Putamen (tissue), 1 donor: ENCODE measurements around the gene CHAD.
"Not testable (repeated sequence)": the region's sequence is repeated elsewhere in the genome, so short reads cannot be mapped to it uniquely, and the experiment has no call there.

Experiments
- DNase-seq: peaks from one replicate; pipeline ENCODE4 v3.0.0-alpha.2; 2016; ENCODE audit warnings: low spot score

CHAD gene

GRCh38 chr17:50457621-50458020 lies 11.1 kb downstream of the CHAD start:
- no peak for DNase-seq

- DNase-seq = no peak
Measured at GRCh38 chr17:50453901-50454300, 14.8 kb downstream of the CHAD start.

DNA sequence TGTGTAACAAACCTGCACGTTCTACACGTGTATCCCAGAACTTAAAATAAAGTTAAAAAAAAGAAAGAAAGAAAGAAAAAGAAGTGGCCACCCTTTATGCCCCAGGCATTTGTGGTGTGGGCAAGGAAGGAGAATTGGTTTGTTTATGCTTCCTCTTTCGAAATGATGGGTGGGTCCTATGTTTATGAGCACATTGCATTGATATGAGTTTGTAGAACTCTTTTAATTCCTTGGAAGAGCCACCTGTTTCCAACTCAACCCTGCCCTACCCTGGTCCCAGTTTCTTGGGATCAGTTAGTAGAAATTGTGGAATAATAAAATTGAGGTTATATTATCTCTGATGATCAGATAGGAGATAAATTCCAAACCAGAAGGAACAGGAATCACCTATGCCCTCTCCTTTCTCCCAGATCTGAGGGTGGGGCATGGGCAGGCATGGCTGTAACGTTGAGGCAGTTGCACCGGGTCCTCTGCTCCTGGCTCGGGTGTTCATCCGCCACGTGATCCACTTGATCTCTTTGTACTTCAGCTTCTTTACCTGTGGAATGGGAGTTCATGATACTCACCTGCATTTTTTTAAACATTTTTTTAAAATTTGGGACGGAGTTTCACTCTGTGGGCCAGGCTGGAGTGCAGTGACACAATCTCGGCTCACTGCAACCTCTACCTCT lies 15.9 kb downstream of the CHAD start:
- no peak for DNase-seq

DNA sequence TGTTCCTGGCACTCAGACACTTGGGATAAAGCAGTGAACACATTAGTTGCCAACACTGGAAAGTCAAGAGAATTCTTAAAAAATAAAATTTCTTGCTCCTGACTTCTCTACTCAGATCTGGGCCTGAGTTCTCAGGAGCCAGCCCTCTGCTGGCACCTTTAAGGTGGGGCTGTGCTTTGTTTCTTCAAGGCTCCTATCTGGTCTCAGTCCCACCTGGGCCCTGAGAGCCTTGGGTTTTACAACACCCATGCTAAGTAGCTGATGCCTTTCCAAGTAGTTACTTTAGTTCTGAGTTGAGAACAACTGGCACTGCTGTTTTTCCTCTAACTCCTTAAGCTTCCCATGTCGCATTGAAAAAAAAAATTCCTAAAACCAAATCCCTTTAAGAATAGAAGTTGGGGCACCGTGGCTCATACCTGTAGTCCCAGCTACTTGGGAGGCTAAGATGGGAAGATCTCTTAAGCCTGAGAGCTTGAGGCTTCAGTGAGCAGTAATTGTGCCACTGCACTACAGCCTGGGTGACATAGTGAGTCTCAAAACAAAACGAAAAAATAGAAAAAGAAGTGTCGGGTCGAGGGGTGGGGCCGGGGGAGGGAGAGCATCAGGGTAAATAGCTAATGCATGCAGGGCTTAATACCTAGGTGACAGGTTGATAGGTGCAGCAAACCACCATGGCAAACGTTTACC lies 16.6 kb downstream of the CHAD start:
- no peak for DNase-seq

- DNase-seq = no peak
Measured at GRCh38 chr17:50448643-50449042, 20.0 kb downstream of the CHAD start.

DNA sequence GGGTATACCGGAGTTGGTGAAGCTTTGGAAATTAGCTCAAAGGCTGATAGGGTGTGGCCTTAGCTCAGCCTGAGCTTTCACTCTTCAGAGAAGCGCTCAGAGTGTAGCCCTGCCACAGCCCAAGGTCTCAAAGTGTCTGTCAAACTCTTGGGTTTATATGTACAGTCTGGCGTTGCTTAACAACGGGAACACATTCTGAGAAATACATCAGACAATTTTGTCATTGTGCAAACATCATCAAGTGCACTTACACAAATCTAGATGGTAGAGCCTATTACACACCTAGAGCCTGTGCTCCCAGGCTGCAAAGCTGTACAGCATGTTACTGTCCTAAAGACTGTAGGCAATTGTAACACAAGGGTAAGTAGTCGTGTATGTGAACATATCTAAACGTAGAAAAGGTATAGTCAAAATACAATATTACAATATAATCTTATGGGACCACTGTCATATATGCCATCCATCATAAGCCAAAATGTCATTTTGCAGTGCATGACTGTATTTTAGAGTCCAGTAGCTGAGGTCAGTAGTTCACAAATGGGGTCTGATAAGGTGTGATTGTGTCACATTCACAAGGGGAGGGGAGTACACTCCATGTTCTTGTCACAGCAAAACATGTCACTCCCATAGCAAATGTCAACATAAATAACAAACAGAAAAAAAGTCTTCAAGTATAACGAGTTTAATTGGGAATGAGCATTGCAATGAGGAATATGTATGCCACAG lies 20.6 kb downstream of the CHAD start:
- no peak for DNase-seq

DNA sequence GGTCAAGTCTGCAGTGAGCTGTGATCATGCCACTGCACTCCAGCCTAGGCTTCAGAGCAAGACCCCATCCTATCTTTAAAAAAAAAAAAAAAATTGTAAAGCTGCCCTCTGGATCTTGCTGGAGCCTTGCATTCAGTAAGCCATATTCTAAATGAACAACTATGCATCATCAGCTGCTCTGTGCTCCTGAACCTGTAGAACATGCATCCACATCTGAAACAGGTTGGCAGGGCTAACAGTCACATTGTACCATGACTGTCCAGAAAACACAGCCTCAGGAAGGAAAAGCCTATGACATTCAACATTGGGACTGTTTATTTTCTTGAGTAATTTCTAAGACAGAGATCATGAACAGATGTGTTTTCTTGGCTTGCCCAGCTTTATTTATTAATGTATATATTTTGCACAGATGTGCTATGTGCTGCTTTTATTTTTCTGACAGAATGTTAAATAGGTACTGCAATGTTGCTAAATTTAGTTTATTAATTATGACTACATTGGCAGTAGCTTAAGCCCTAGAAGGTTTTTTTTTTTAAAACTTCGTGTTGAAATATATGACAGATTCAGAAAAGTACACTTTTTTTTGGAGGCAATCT lies 22.9 kb downstream of the CHAD start:
- no peak for DNase-seq

GRCh38 chr17:50444841-50445715 lies 23.6 kb downstream of the CHAD start:
- DNase-seq = no peak

GRCh38 chr17:50443505-50443974 lies 25.1 kb downstream of the CHAD start:
- peak; percentile 73 for DNase-seq

DNA sequence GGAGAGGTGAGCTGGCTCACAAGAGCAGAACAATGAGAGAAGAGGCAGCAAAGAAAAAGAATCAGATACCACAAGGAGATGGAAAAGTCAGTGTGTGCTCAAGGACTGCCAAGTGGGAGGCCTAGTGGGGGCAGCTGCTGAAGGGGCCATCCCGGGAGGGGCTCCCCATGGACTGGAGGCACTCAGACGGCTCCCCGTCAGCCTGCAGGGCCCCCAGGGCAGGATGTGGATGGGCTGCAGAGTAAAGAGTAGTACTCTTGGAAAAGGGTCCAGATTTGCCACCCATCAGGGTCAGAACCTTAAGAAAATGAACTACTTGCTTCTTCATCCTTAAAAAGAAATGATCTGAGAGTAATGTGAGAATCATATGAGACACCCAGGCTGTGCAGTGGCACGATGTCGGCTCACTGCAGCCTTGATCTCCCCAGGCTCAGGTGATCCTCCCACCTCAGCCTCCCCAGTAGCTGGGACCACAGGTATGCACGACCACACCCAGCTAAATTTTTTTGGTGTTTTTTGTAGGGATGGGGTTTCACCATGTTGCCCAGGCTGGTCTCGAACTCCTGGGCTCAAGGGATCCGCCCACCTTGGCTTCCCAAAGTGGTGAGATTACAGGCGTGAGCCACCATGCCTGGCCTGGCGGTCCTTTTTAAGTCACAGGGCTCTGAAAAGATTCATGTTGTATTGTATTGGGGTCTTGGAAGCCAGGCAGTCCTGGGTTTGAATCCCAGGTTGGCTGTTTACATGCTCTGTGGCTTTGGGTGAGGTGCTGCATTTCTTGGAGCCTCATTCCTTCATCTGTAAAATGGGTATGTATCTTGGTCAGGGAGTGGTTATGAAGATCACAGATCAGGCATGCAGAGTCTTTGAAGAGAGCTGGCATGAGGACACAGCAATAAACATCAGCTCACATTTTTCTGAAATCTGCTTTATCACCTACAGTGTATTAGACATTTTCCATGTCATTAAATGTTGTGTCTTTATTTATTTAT lies 27.5 kb downstream of the CHAD start:
- DNase-seq = no peak

DNA sequence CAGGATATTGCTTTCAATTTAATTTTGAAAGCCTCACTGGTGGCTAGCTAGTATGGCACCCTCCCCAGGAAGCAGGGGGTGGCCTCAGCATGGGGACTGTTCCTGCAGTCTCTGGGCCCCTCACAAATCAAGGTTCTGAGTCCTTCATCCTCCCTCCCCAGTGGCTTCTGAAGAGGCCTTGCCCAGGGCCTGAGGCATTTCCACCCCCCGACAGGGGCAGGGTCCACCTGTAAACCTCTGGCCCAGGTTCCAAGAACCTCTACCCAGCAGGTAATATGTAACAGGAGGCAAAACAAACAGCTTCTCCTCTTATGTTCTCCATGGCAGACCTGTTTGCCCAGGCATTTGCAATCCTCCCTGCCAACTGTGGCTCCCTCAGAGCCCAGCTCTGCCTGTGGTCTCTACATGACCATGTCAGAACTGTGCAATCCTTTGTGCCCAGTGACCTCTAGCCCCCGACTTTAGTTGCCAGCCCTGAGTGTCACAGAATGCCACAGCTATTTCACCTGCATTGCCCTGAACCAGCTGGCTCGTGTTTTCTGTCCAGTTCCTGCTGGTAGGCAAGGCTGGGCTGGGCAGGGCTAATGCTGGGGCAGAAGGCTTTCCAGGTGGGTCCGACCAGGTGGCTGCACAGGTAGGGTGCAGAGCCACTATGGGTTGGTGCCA lies 28.4 kb downstream of the CHAD start:
- no peak for DNase-seq

GRCh38 chr17:50439008-50439407 lies 29.7 kb downstream of the CHAD start:
- no peak for DNase-seq

- DNase-seq = no peak
Measured at GRCh38 chr17:50437409-50437808, 31.3 kb downstream of the CHAD start.

GRCh38 chr17:50432125-50432762 lies 36.4 kb downstream of the CHAD start:
- no peak for DNase-seq

- DNase-seq = no peak
Measured at GRCh38 chr17:50430821-50431618, 37.7 kb downstream of the CHAD start.

DNA sequence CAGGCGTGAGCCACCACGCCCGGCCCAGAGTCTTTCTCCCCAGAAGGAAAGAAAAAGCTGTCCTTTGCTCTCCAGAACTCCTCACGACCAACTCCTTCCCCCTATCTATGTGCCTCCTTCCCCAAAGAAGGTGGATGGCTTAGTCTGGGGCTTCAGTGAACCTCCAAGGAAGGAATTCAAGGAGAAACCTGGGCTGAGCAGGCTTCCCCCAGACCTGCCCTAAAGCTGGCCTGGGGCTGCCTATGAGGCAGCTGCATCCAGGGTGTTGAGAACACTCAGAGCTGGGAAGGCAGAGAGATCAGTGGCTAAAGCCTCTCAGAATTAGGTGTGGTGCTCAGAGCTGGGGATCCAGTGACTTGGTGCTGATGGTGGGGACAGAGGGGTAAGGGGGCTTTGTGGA lies 38.9 kb downstream of the CHAD start:
- no peak for DNase-seq

DNA sequence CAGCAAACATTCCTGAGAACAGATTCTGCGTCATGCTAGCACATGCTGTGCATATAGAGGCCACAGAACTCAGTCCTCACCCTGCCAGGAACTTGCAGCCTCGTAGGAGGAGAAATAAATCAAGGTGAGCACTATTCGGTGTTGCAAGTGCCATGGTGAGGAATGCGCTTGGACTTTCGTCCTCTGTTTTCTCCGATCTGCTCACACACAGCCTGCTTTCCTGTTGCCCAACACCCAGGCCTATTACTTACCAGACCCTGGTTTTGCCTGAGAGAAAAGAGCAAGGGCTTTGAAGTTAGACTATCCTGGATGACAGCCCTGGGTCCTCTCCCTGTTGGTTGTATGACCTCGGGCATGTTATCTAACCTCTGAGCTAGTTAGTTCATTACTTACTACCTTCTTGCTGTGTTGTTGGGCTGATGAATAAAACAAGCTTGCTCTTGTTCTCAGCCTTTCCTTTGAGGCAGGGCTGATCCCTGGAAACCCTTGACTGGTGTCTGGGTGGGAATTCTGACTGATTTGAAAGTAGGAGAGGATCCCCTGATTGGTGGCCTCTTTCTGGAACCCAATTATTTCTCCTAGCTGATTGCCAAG lies 39.8 kb downstream of the CHAD start:
- DNase-seq = no peak

DNA sequence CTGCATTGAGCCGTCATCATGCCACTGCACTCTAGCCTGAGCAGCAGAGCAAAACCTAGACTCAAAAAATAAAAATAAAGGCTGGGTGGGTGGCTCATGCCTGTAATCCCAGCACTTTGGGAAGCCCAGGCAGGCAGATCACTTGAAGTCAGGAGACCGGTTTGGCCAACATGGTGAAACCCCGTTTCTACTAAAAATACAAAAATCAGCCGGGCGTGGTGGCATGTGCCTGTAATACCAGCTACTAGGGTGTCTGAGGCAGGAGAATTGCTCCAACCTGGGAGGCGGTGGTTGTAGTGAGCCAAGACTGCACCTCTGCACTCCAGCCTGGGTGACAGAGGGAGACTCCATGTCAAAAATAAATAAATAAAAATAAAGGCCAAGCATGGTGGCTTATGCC lies 40.6 kb downstream of the CHAD start:
- DNase-seq = not testable (repeated sequence)
